AG09319 (cell line): ENCODE data around the gene ST6GALNAC2.
"Not testable (repeated sequence)": the region's sequence is repeated elsewhere in the genome, so short reads cannot be mapped to it uniquely, and the experiment has no call there.

ENCODE experiments used
- DNase-seq: peaks from one replicate; pipeline ENCODE4 v3.0.0-alpha.2; 2010; ENCODE audit warnings: low read depth; ENCODE audit errors: extremely low read depth
- CTCF ChIP-seq: IDR thresholded peaks from 2 replicates; pipeline ENCODE4 v1.5.1; 2011; ENCODE audit warnings: low read depth, mild to moderate bottlenecking, inconsistent platforms, low read length, moderate library complexity

ST6GALNAC2 gene

GRCh38 chr17:76535788-76536510 is 49.7 kb downstream of the ST6GALNAC2 start:
- DNase-seq = no peak
- TF ChIP-seq CTCF = no peak

GRCh38 chr17:76534831-76535732 is 50.6 kb downstream of the ST6GALNAC2 start:
- no peak for TF ChIP-seq CTCF
- DNase-seq = no peak

DNA sequence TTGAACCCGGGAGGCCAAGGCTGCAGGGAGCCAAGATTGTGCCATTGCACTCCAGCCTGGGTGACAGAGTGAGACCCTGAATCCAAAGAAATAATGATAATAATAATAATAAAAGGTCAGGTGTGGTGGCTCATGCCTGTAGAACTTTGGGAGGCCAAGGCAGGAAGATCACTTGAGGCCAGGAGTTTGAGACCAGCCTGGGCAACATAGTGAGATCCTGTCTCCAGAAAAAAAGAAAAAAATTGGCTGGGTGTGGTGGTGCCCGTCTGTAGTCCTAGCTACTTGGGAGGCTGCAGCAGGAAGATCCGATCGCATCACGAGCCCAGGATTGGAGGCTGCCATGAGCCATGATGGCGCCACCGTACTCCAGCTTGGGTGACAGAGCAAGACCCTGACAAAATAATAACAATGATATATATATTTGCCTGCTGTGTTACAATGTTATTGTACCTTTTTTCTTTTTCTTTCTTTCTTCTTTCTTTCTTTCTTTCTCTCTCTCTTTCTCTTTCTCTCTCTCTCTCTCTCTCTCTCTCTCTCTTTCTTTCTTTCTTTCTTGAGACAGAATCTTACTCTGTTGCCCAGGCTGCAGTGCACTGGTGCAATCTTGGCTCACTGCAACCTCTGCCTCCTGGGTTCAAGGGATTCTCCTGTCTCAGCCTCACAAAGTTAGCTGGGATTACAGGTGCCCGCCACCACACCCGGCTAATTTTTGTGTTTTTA is 51.9 kb downstream of the ST6GALNAC2 start:
- not testable (repeated sequence) for DNase-seq

GRCh38 chr17:76532072-76532651 is 53.5 kb downstream of the ST6GALNAC2 start:
- no peak for DNase-seq
- TF ChIP-seq CTCF = no peak

DNA sequence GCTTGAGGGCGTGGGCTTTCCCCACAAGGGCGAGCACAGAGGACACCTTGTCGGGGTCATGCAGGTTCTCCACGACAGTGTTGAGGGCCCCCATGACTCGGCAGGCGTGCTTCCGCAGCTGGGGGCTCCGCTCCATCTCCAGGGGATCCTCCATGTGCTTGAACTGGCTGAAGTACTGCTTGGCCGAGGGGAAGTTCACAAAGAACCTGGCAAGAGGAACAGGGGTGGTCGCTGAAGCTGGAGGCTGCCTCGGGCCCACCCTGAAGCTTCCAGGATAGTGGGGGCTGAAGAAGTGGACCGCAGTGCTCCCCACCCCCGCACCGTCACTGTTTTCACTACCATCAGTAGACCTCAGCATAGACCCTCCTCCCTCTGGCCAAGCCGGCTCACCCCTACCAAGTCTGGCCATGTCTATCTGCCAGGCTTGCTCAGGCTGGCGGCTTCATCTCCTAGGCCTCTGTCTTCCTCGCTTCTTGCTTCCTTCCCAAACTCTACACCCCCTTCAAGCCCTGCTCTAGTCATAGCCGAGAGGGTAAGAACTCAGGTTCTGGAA is 54.1 kb downstream of the ST6GALNAC2 start:
- TF ChIP-seq CTCF = no peak
- DNase-seq = no peak

DNA sequence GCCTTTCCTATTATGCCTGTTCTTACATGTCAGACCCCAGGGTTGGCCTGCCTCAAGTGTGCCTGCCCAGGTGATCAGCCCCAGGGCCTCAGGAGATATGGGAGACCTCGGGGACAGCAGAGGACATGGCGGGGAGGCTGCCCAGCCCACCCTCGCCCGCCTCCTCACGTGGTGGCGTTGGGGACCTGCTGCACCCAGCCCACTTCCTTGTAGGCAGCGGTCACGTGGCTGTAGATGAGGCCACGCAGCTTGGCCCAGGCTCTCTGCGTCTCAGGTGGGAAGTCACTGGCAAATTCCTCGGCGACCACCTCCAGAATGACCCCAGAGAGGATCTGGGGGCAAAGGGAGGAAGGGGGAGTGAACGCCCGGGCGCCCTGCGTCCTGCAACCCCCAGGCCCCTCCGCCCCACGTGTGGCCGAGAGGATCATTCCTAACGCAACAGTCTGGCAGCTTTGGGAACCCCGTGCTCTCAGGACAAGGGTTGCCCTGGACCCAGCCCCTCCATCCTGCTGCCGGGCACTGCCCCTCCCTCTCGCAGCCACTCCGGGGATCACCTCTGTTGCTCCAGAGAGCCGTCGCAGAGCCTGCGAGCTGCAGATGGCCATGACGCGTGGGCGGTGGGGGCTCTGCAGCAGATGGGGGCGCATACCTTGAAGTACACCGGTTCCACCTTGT is 54.7 kb downstream of the ST6GALNAC2 start:
- no peak for TF ChIP-seq CTCF
- DNase-seq = no peak
